ENCODE results near the gene IRF8. TPM values are rescaled to one million over a fixed set of nuclear protein-coding genes. Genes with fewer than 3 reads are reported as not detected.

IRF8 gene
- total RNA-seq, 4 donors from 2014 or later, result 1.5 to 3.1 (median 2.8) TPM

DNA sequence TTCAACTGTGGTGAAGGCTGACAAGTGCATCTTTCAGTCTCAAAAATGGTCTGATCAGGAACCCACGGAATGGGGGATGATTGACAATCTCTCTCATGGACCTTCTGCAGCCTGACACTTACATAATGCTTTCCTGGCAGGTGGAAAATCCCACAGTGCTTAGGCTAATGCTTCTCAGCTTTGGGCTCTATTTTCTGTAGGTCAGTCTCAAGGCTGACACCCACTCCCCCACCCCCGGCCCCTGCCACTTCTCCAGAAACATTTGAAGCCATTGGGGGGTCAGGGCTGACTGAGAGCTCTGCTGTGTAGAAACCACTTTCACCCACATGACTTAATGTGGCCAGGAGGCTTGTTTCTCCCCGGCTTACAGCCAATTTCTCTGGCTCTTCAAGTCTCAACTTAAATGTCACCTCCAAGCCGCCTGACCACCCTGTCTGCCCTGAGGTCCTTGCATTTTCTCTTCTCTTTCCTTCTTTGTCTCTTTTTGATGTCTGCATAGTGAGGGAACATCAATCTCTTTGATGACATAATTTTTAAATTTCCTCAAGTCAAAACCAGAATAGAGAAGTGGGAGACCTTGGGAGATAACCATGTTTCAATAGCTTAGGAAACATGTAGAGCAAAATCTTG lies 16.7 kb upstream of the IRF8 start:
- no peak for DNase-seq
- intact Hi-C loops (cut with DNase I; ENCODE audit: low total_unique reads) (no loop called here), in situ Hi-C loops (cut with MboI; ENCODE audit: low sequenced_read_pairs in 4 of 4) (no loop called here)
- Histone ChIP-seq H3K4me1 (no peaks in the 10 kb centered on the region), H3K36me3 (no peaks in the 10 kb centered on the region), H3K27ac (no peak overlapping the region), H3K4me3 (no peak overlapping the region), H3K27me3 (peaks cover 0 to 10% (median 7%) of the 10 kb centered on the region in 3 donors), H3K9me3 (no peaks in the 10 kb centered on the region)
- ATAC-seq, result no peak
- TF ChIP-seq POLR2A (IDR thresholded peaks at IDR 0.05), result no peak
- TF ChIP-seq, protein P1, sequence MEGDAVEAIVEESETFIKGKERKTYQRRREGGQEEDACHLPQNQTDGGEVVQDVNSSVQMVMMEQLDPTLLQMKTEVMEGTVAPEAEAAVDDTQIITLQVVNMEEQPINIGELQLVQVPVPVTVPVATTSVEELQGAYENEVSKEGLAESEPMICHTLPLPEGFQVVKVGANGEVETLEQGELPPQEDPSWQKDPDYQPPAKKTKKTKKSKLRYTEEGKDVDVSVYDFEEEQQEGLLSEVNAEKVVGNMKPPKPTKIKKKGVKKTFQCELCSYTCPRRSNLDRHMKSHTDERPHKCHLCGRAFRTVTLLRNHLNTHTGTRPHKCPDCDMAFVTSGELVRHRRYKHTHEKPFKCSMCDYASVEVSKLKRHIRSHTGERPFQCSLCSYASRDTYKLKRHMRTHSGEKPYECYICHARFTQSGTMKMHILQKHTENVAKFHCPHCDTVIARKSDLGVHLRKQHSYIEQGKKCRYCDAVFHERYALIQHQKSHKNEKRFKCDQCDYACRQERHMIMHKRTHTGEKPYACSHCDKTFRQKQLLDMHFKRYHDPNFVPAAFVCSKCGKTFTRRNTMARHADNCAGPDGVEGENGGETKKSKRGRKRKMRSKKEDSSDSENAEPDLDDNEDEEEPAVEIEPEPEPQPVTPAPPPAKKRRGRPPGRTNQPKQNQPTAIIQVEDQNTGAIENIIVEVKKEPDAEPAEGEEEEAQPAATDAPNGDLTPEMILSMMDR (IDR thresholded peaks at IDR 0.05 in 4 of 5, conservative IDR thresholded peaks at IDR 0.05 in 1 of 5), result no peak

DNA sequence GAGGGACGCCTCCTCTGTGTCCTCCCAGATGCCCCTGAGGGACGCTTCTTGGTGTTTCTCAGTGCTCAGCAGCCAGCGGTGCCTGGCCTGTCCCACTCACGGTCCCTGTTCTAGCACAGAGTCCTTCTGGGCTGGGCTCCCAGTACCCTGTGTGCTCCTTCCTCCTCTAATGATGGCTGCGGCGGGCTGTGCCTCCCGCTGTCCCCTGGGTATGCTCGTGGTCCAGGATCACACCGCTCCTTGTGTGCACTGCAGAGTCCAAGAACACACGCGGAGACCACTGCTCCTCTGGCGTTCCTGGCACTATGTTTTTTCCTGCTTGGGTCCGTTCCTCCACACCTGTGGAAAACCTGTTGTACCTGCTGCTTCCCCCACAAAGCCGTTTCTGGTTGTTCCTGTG lies 15.1 kb upstream of the IRF8 start:
- DNase-seq, result no peak
- in situ Hi-C loops (cut with MboI; ENCODE audit: low sequenced_read_pairs in 4 of 4), result no loop called here
- Histone ChIP-seq H3K36me3 (no peaks in the 10 kb centered on the region), H3K27me3 (peaks cover 7 to 10% (median 7%) of the 10 kb centered on the region in 3 donors), H3K9me3 (no peaks in the 10 kb centered on the region), H3K27ac (no peak overlapping the region), H3K4me3 (no peak overlapping the region), H3K4me1 (no peaks in the 10 kb centered on the region)
- intact Hi-C loops (cut with DNase I; ENCODE audit: low total_unique reads), result no loop called here
- no peak for ATAC-seq
- no peak for TF ChIP-seq POLR2A (IDR thresholded peaks at IDR 0.05)
- TF ChIP-seq, protein P1 (IDR thresholded peaks at IDR 0.05 in 4 of 5, conservative IDR thresholded peaks at IDR 0.05 in 1 of 5), result no peak

- ATAC-seq (no peak), DNase-seq (no peak)
- Histone ChIP-seq H3K27me3 (peaks cover 7 to 10% (median 10%) of the 10 kb centered on the region in 3 donors), H3K9me3 (no peaks in the 10 kb centered on the region), H3K36me3 (no peaks in the 10 kb centered on the region), H3K4me1 (no peaks in the 10 kb centered on the region), H3K4me3 (no peak overlapping the region), H3K27ac (no peak overlapping the region)
- intact Hi-C loops (cut with DNase I; ENCODE audit: low total_unique reads), result no loop called here
- no peak for TF ChIP-seq POLR2A (IDR thresholded peaks at IDR 0.05)
- TF ChIP-seq, protein P1 (IDR thresholded peaks at IDR 0.05 in 4 of 5, conservative IDR thresholded peaks at IDR 0.05 in 1 of 5), result no peak
- in situ Hi-C loops (cut with MboI; ENCODE audit: low sequenced_read_pairs in 4 of 4), result no loop called here
These were observed 14.0 kb upstream of the IRF8 start for GRCh38 chr16:85884808-85885463.

DNA sequence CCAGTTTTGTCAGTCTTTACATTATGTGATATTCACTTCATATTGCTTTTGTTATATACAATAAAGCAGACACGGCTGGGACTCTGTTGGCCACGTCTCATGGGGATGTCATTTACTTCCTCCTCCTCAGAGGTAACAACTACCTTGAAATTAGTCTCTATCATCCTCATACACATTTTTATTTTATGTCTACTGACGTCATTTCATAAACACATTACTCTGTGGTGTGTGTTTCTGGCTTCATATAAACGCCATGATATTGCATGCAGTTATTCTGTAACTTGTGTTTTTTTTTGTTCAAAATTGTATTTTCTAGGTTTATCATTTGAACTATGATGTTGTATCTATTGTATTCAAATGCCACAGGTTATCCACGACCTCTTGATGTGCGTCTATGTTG lies 13.4 kb upstream of the IRF8 start:
- no peaks in the 10 kb centered on the region for H3K9me3 ChIP-seq
- no peaks in the 10 kb centered on the region for H3K4me1 ChIP-seq
- peaks cover 7 to 10% (median 10%) of the 10 kb centered on the region in 3 donors for H3K27me3 ChIP-seq
- intact Hi-C loops (cut with DNase I; ENCODE audit: low total_unique reads), result no loop called here
- no peak overlapping the region for H3K27ac ChIP-seq
- no peak overlapping the region for H3K4me3 ChIP-seq
- ATAC-seq, result no peak
- H3K36me3 ChIP-seq, result no peaks in the 10 kb centered on the region
- no peak for DNase-seq
- TF ChIP-seq POLR2A (IDR thresholded peaks at IDR 0.05), result no peak
- TF ChIP-seq, protein P1 (IDR thresholded peaks at IDR 0.05 in 4 of 5, conservative IDR thresholded peaks at IDR 0.05 in 1 of 5), result no peak
- in situ Hi-C loops (cut with MboI; ENCODE audit: low sequenced_read_pairs in 4 of 4), result no loop called here

Measured in gastrocnemius medialis (tissue), 4 donors.